SK-N-SH (cell line): Measurements from ENCODE around the gene COL25A1. TPM values are rescaled to one million over a fixed set of nuclear protein-coding genes. Genes with fewer than 3 reads are reported as not detected.
A peak's percentile ranks its signal among the peaks of the same experiment; 100 is the strongest.

Source experiments
- CTCF ChIA-PET: fragments of 300-600, 350-600 bp; formaldehyde crosslinking; extraction: SDS; loops from one replicate; lab custom pipeline; 2021; lab: Yijun Ruan, JAX
- POLR2A ChIA-PET: fragments of 350-600 bp; sonication (Branson Sonifier 250); formaldehyde crosslinking; extraction: SDS; loops from one replicate; lab custom pipeline; 2020; ENCODE audit warnings: antibody characterized with exemption, inconsistent platforms; lab: Yijun Ruan, JAX
- DNase-seq: peaks from one replicate; pipeline ENCODE4 v3.0.0; 2012
- H2AFZ ChIP-seq: fragments of 200-600 bp; sonication (generic); 2 replicates; pipeline ENCODE4 v1.8.1; 2016; ENCODE audit warnings: antibody characterized with exemption, mild to moderate bottlenecking, low read depth
- H3F3A ChIP-seq: fragments of 200-600 bp; sonication (generic); replicated peaks from 2 replicates; pipeline ENCODE3; 2016; ENCODE audit warnings: antibody characterized with exemption, mild to moderate bottlenecking; ENCODE audit not compliant: insufficient read depth
- H3K27ac ChIP-seq, 2 experiments: fragments of 200-500 bp in 1 of 2; fragments of 200-600 bp in 1 of 2; sonication (Bioruptor generic) in 1 of 2; sonication (generic), shearing (Covaris generic) in 1 of 2; 2 replicates each; pipeline versions ENCODE4 v1.5.1 to v1.6.1; 2014 to 2016; ENCODE audit warnings: low read depth in 2 of 2, inconsistent platforms in 1 of 2, low read length in 1 of 2, mild to moderate bottlenecking in 1 of 2, mixed read lengths in 1 of 2
- H3K27me3 ChIP-seq: fragments of 200-600 bp; sonication (generic), shearing (Covaris generic); 2 replicates; pipeline ENCODE4 v1.6.1; 2016; ENCODE audit warnings: mixed run types; ENCODE audit not compliant: insufficient read depth
- H3K36me3 ChIP-seq, 2 experiments: fragments of 200-500 bp in 1 of 2; fragments of 200-600 bp in 1 of 2; sonication (Bioruptor generic) in 1 of 2; sonication (generic) in 1 of 2; replicated peaks in 1 of 2; 2 replicates each; pipeline versions ENCODE3 to v1.5.1; 2014 to 2016; ENCODE audit warnings: low read length in 1 of 2, mild to moderate bottlenecking in 1 of 2; ENCODE audit not compliant: insufficient read depth in 2 of 2, control insufficient read depth in 1 of 2
- H3K4me1 ChIP-seq, 2 experiments: fragments of 200-500 bp in 1 of 2; fragments of 200-600 bp in 1 of 2; sonication (Bioruptor generic) in 1 of 2; sonication (generic), shearing (Covaris generic) in 1 of 2; 2 replicates each; pipeline versions ENCODE4 v1.5.1 to v1.6.1; 2014 to 2016; ENCODE audit warnings: low read depth in 1 of 2, low read length in 1 of 2, mixed run types in 1 of 2; ENCODE audit not compliant: insufficient read depth in 2 of 2, control insufficient read depth in 1 of 2
- H3K4me2 ChIP-seq: fragments of 200-600 bp; sonication (generic), shearing (Covaris generic); 2 replicates; pipeline ENCODE4 v1.6.1; 2017; ENCODE audit warnings: mixed run types
- H3K4me3 ChIP-seq, 2 experiments: fragments of 200-500 bp in 1 of 2; fragments of 200-600 bp in 1 of 2; sonication (Bioruptor generic) in 1 of 2; sonication (generic), shearing (Covaris generic) in 1 of 2; 2 replicates each; pipeline versions ENCODE4 v1.5.1 to v1.8.1; 2014 to 2016; ENCODE audit warnings: low read depth in 2 of 2, inconsistent platforms in 1 of 2, low read length in 1 of 2, mild to moderate bottlenecking in 1 of 2, mixed read lengths in 1 of 2, moderate library complexity in 1 of 2
- H3K79me2 ChIP-seq: fragments of 200-600 bp; sonication (generic); 2 replicates; pipeline ENCODE4 v1.8.1; 2017; ENCODE audit warnings: mild to moderate bottlenecking; ENCODE audit not compliant: insufficient read depth
- H3K9ac ChIP-seq: fragments of 200-600 bp; sonication (generic); 2 replicates; pipeline ENCODE4 v1.6.1; 2017; ENCODE audit warnings: mixed run types
- H3K9me2 ChIP-seq: fragments of 200-600 bp; sonication (generic); 2 replicates; pipeline ENCODE4 v1.6.1; 2017; ENCODE audit warnings: mixed run types
- H3K9me3 ChIP-seq: fragments of 200-600 bp; sonication (generic); 2 replicates; pipeline ENCODE4 v1.6.1; 2017; ENCODE audit warnings: mixed run types, mild to moderate bottlenecking, moderate library complexity
- H4K20me1 ChIP-seq: fragments of 200-600 bp; sonication (generic); 2 replicates; pipeline ENCODE4 v1.6.1; 2017; ENCODE audit warnings: mild to moderate bottlenecking, mixed run types; ENCODE audit not compliant: insufficient read depth
- CHD2 ChIP-seq: fragments of 150-350 bp; IDR thresholded peaks from 2 replicates; pipeline ENCODE4 v1.6.1; 2018; ENCODE audit warnings: low read length; ENCODE audit not compliant: partially characterized antibody
- ELF1 ChIP-seq: IDR thresholded peaks from 2 replicates; pipeline ENCODE4 v1.4.0; 2012
- FOSL2 ChIP-seq: IDR thresholded peaks from 2 replicates; pipeline ENCODE4 v1.4.0; 2012; ENCODE audit warnings: low read depth, mild to moderate bottlenecking, moderate library complexity, borderline replicate concordance
- FOXJ3 ChIP-seq: sonication (generic); formaldehyde crosslinking; IDR thresholded peaks from 2 replicates; pipeline ENCODE4 v1.5.1; 2020; ENCODE audit warnings: mild to moderate bottlenecking, missing genetic modification reagents
- FOXM1 ChIP-seq: IDR thresholded peaks from 2 replicates; pipeline ENCODE4 v1.4.0; 2012; ENCODE audit warnings: low read depth, mild to moderate bottlenecking
- GATA2 ChIP-seq: sonication (generic); formaldehyde crosslinking; IDR thresholded peaks from 2 replicates; pipeline ENCODE4 v1.5.0; 2020; ENCODE audit warnings: mild to moderate bottlenecking, missing genetic modification reagents
- MEF2A ChIP-seq: IDR thresholded peaks from 2 replicates; pipeline ENCODE4 v1.4.0; 2012; ENCODE audit warnings: low read depth, borderline replicate concordance
- NFIC ChIP-seq: IDR thresholded peaks from 2 replicates; pipeline ENCODE4 v1.4.0; 2012; ENCODE audit warnings: borderline replicate concordance
- POLR2AphosphoS5 ChIP-seq: IDR thresholded peaks from 2 replicates; pipeline ENCODE4 v1.6.1; 2012; ENCODE audit warnings: low read depth, low read length
- RAD21 ChIP-seq: IDR thresholded peaks from 2 replicates; pipeline ENCODE4 v1.6.1; 2012; ENCODE audit warnings: mild to moderate bottlenecking, low read length
- RCOR1 ChIP-seq: fragments of 150-350 bp; IDR thresholded peaks from 2 replicates; pipeline ENCODE4 v1.6.1; 2017; ENCODE audit warnings: antibody characterized with exemption, low read length
- RXRA ChIP-seq: IDR thresholded peaks from 2 replicates; pipeline ENCODE4 v1.4.0; 2012; ENCODE audit warnings: low read depth, mild to moderate bottlenecking, borderline replicate concordance
- TAF1 ChIP-seq: IDR thresholded peaks from 2 replicates; pipeline ENCODE4 v1.6.1; 2012; ENCODE audit warnings: low read depth, mild to moderate bottlenecking, low read length, moderate library complexity, borderline replicate concordance
- TCF12 ChIP-seq: IDR thresholded peaks from 2 replicates; pipeline ENCODE4 v1.4.0; 2012
- TEAD4 ChIP-seq: IDR thresholded peaks from 2 replicates; pipeline ENCODE4 v1.4.0; 2012; ENCODE audit warnings: mild to moderate bottlenecking, borderline replicate concordance; ENCODE audit not compliant: insufficient read depth
- YY1 ChIP-seq: IDR thresholded peaks from 2 replicates; pipeline ENCODE4 v1.4.0; 2012; ENCODE audit warnings: low read depth, mild to moderate bottlenecking
- WGBS: methylation state at CpG from one replicate; pipeline ENCODE4 v1.1.6; 2017; ENCODE audit warnings: low lambda C conversion rate; 5-methylcytosine and 5-hydroxymethylcytosine counted together
- polyA plus RNA-seq, 3 experiments: library from polyadenylated mRNA; depleted of rRNA; stranded (reverse); fragments of >200 nt; gene quantifications; 2 replicates each; pipeline ENCODE4 v1.2.3, GENCODE V29; 2012
- TF ChIP-seq, protein P1 (sequence below): IDR thresholded peaks from 2 replicates; pipeline ENCODE4; 2012
- TF ChIP-seq, protein P2 (sequence below): IDR thresholded peaks from 2 replicates; pipeline ENCODE4 v1.4.0; 2012; ENCODE audit warnings: low read depth, borderline replicate concordance
- TF ChIP-seq, protein P3 (sequence below): IDR thresholded peaks from 2 replicates; pipeline ENCODE4 v1.4.0; 2012; ENCODE audit warnings: low read depth
- TF ChIP-seq, protein P4 (sequence below): fragments of 150-350 bp; IDR thresholded peaks from 2 replicates; pipeline ENCODE4 v1.6.1; 2017; ENCODE audit warnings: antibody characterized with exemption, low read length, low read depth, borderline replicate concordance

Gene COL25A1
- polyA plus RNA-seq, 1 of the 3 experiments (the other 2 are of a cell fraction) = not detected

DNA sequence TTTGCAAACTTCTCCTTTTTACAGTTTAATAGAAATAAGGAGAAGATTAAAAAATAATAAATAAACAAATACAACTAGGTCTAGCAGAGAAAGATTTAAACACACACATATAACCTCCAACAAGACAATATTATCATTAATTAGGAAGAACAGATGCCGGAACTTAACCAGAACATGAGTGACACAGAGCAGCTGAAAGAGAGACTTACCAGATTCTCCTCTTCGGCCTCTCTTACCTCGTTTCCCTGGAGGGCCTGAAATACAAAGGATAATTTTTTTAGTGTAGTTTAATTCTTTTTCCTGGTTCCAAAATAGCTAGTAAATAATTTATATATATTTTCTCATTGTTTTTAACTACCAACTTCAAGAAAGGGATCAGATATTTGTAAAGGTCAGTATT is 252.5 kb downstream of the COL25A1 start:
- Histone ChIP-seq H3K36me3 (no peaks in the 10 kb centered on the region), H3K79me2 (no peaks in the 10 kb centered on the region), H3F3A (no peaks in the 10 kb centered on the region)
- no peak for DNase-seq
- 2% methylated on average over 3 of the region's 3 CpGs for WGBS
- POLR2A ChIA-PET = no interaction called here
- TF ChIP-seq TAF1 = no peak
- no peak for TF ChIP-seq TCF12
- TF ChIP-seq TEAD4 = no peak
- TF ChIP-seq RAD21 = no peak
- TF ChIP-seq FOXM1 = no peak
- TF ChIP-seq, protein P1, sequence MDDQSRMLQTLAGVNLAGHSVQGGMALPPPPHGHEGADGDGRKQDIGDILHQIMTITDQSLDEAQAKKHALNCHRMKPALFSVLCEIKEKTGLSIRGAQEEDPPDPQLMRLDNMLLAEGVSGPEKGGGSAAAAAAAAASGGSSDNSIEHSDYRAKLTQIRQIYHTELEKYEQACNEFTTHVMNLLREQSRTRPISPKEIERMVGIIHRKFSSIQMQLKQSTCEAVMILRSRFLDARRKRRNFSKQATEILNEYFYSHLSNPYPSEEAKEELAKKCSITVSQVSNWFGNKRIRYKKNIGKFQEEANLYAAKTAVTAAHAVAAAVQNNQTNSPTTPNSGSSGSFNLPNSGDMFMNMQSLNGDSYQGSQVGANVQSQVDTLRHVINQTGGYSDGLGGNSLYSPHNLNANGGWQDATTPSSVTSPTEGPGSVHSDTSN = no peak
- TF ChIP-seq MEF2A = no peak
- TF ChIP-seq, all 33 proteins: peak for 0
- CTCF ChIA-PET = no interaction called here
- H2AFZ ChIP-seq = no peak overlapping the region
- peaks cover 4% of the 10 kb centered on the region; the same call in 1 of the 2 replicates for H3K27me3 ChIP-seq
- H3K4me2 ChIP-seq = no peak overlapping the region
- H4K20me1 ChIP-seq = no peaks in the 10 kb centered on the region
- no peak overlapping the region for H3K27ac ChIP-seq
- no peak overlapping the region for H3K9ac ChIP-seq
- no peaks in the 10 kb centered on the region for H3K9me2 ChIP-seq
- H3K4me3 ChIP-seq = no peak overlapping the region
- H3K4me1 ChIP-seq = no peaks in the 10 kb centered on the region
- H3K9me3 ChIP-seq = no peaks in the 10 kb centered on the region

DNA sequence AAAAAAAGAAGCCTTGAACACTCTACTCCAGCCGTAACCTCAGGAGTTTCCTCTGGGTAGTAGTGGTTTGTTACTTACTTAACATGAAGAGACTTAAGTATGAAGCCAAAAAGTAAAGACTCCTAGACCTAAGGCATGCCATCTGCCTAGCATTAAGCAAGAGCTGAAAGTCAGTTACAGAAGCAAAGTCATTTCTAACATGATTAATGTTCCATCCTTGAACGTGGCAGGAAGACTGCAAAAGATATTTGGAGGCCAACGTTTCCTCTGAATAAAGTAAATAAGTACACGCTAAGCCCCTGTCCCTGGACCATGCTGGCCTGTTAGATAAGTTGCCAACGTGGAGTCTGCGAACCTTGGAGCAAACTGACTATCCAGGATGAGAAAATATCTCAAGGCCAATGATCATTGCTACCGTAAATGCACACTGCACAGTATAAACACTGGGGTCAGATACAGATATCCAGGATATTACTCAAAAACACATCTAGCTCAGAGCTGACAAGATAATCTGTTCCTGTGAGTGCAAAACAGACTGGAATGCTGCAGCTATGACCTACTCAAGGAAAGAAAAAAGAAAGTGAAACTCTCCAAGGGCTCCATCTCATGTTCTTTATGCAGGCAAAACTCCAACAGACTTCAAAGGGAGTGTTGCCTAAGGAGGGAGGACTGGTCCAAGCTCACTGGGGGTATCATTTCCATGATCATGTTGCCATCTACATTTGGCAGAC is 255.8 kb downstream of the COL25A1 start:
- no peaks in the 10 kb centered on the region for H3F3A ChIP-seq
- no peak overlapping the region for H3K27ac ChIP-seq
- H3K9me3 ChIP-seq = no peaks in the 10 kb centered on the region
- no peak for DNase-seq
- TF ChIP-seq CHD2 (no peak), RCOR1 (no peak), ELF1 (no peak), GATA2 (CRISPR knock-in tag) (no peak), FOXJ3 (CRISPR knock-in tag) (no peak), RAD21 (no peak), NFIC (no peak), TEAD4 (no peak), POLR2AphosphoS5 (no peak), RXRA (no peak), TAF1 (no peak), FOSL2 (no peak), YY1 (no peak)
- TF ChIP-seq, protein P2, sequence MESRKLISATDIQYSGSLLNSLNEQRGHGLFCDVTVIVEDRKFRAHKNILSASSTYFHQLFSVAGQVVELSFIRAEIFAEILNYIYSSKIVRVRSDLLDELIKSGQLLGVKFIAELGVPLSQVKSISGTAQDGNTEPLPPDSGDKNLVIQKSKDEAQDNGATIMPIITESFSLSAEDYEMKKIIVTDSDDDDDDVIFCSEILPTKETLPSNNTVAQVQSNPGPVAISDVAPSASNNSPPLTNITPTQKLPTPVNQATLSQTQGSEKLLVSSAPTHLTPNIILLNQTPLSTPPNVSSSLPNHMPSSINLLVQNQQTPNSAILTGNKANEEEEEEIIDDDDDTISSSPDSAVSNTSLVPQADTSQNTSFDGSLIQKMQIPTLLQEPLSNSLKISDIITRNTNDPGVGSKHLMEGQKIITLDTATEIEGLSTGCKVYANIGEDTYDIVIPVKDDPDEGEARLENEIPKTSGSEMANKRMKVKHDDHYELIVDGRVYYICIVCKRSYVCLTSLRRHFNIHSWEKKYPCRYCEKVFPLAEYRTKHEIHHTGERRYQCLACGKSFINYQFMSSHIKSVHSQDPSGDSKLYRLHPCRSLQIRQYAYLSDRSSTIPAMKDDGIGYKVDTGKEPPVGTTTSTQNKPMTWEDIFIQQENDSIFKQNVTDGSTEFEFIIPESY = no peak
- TF ChIP-seq, protein P1 = no peak
- TF ChIP-seq, protein P3, sequence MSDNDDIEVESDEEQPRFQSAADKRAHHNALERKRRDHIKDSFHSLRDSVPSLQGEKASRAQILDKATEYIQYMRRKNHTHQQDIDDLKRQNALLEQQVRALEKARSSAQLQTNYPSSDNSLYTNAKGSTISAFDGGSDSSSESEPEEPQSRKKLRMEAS = no peak
- TF ChIP-seq, protein P4, sequence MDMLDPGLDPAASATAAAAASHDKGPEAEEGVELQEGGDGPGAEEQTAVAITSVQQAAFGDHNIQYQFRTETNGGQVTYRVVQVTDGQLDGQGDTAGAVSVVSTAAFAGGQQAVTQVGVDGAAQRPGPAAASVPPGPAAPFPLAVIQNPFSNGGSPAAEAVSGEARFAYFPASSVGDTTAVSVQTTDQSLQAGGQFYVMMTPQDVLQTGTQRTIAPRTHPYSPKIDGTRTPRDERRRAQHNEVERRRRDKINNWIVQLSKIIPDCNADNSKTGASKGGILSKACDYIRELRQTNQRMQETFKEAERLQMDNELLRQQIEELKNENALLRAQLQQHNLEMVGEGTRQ = no peak
- 9% methylated on average over 7 of the region's 7 CpGs for WGBS
- no peaks in the 10 kb centered on the region for H3K4me1 ChIP-seq
- H3K36me3 ChIP-seq = no peaks in the 10 kb centered on the region
- no peaks in the 10 kb centered on the region for H4K20me1 ChIP-seq
- no peaks in the 10 kb centered on the region for H3K9me2 ChIP-seq
- no peaks in the 10 kb centered on the region for H3K79me2 ChIP-seq
- H3K9ac ChIP-seq = no peak overlapping the region
- POLR2A ChIA-PET = no interaction called here
- H3K4me2 ChIP-seq = peak overlapping the region; percentile 41; the same call in 1 of the 2 replicates
- CTCF ChIA-PET = no interaction called here
- peak overlapping the region in 1 of 2 experiments; percentile 50; a peak in 2 of 4 replicates for H3K4me3 ChIP-seq
- no peak overlapping the region for H2AFZ ChIP-seq
- H3K27me3 ChIP-seq = no peaks in the 10 kb centered on the region
